ENCODE results near the gene HYAL3. TPM values are rescaled to one million over a fixed set of nuclear protein-coding genes. Genes with fewer than 3 reads are reported as not detected.

Gene HYAL3
- polyA plus RNA-seq, 1 donor from 2014 or later = 9.1 TPM

- H3K4me2 ChIP-seq (ENCODE audit: low read length) = no peak overlapping the region
- H3K4me3 ChIP-seq (ENCODE audit: low read length) = no peak overlapping the region
- H3K36me3 ChIP-seq (ENCODE audit: insufficient read depth, low read length) = no peaks in the 10 kb centered on the region
- no peaks in the 10 kb centered on the region for H3K27me3 ChIP-seq (ENCODE audit: insufficient read depth, low read depth, low read length)
- H3K27ac ChIP-seq (ENCODE audit: low read length) = no peak overlapping the region
- no peak for TF ChIP-seq EZH2 (IDR thresholded peaks at IDR 0.05; ENCODE audit: borderline replicate concordance, insufficient read depth, low read length, poor library complexity, severe bottlenecking)
- no peak for TF ChIP-seq RAD21 (conservative IDR thresholded peaks at IDR 0.05)
- TF ChIP-seq POLR2AphosphoS5 (IDR thresholded peaks at IDR 0.05) = no peak
- TF ChIP-seq, protein P1, sequence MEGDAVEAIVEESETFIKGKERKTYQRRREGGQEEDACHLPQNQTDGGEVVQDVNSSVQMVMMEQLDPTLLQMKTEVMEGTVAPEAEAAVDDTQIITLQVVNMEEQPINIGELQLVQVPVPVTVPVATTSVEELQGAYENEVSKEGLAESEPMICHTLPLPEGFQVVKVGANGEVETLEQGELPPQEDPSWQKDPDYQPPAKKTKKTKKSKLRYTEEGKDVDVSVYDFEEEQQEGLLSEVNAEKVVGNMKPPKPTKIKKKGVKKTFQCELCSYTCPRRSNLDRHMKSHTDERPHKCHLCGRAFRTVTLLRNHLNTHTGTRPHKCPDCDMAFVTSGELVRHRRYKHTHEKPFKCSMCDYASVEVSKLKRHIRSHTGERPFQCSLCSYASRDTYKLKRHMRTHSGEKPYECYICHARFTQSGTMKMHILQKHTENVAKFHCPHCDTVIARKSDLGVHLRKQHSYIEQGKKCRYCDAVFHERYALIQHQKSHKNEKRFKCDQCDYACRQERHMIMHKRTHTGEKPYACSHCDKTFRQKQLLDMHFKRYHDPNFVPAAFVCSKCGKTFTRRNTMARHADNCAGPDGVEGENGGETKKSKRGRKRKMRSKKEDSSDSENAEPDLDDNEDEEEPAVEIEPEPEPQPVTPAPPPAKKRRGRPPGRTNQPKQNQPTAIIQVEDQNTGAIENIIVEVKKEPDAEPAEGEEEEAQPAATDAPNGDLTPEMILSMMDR (IDR thresholded peaks at IDR 0.05; ENCODE audit: poor library complexity, severe bottlenecking) = no peak
- TF ChIP-seq REST (IDR thresholded peaks at IDR 0.05; ENCODE audit: borderline replicate concordance) = no peak
- TF ChIP-seq SMC3 (conservative IDR thresholded peaks at IDR 0.05; ENCODE audit: poor library complexity) = no peak
- no peak for TF ChIP-seq TAF1 (IDR thresholded peaks at IDR 0.05; ENCODE audit: low read depth)
- TF ChIP-seq EP300 (conservative IDR thresholded peaks at IDR 0.05; ENCODE audit: poor library complexity, severe bottlenecking) = no peak
- no peak for TF ChIP-seq MXI1 (conservative IDR thresholded peaks at IDR 0.05; ENCODE audit: poor library complexity, severe bottlenecking)
- H3K9me3 ChIP-seq (ENCODE audit: low read length) = no peaks in the 10 kb centered on the region
- no peak overlapping the region for H3K9ac ChIP-seq (ENCODE audit: low read length)
- H3K79me2 ChIP-seq (replicated peaks; ENCODE audit: insufficient read depth, low read length) = peaks cover 24% of the 10 kb centered on the region
- no peak overlapping the region for H2AFZ ChIP-seq (ENCODE audit: low read depth, low read length)
- no peaks in the 10 kb centered on the region for H4K20me1 ChIP-seq (ENCODE audit: insufficient read depth)
- no peaks in the 10 kb centered on the region for H3F3A ChIP-seq (ENCODE audit: insufficient read depth, low read length, poor library complexity, severe bottlenecking)
- no peaks in the 10 kb centered on the region for H3K9me2 ChIP-seq (ENCODE audit: insufficient read depth, low read length)
These were observed 35.3 kb upstream of the HYAL3 start for GRCh38 chr3:50334339-50335075.

GRCh38 chr3:50333744-50334328, 34.6 kb upstream of the HYAL3 start:
- Histone ChIP-seq H3K9me2 (ENCODE audit: insufficient read depth, low read length) (no peaks in the 10 kb centered on the region), H3K9me3 (ENCODE audit: low read length) (no peaks in the 10 kb centered on the region), H3K27ac (ENCODE audit: low read length) (no peak overlapping the region), H3K27me3 (ENCODE audit: insufficient read depth, low read depth, low read length) (no peaks in the 10 kb centered on the region), H3F3A (ENCODE audit: insufficient read depth, low read length, poor library complexity, severe bottlenecking) (no peaks in the 10 kb centered on the region), H2AFZ (ENCODE audit: low read depth, low read length) (no peak overlapping the region), H3K9ac (ENCODE audit: low read length) (no peak overlapping the region), H3K36me3 (ENCODE audit: insufficient read depth, low read length) (no peaks in the 10 kb centered on the region), H3K4me3 (ENCODE audit: low read length) (no peak overlapping the region), H3K4me2 (ENCODE audit: low read length) (no peak overlapping the region), H4K20me1 (ENCODE audit: insufficient read depth) (no peaks in the 10 kb centered on the region), H3K79me2 (replicated peaks; ENCODE audit: insufficient read depth, low read length) (peaks cover 24% of the 10 kb centered on the region)
- TF ChIP-seq EZH2 (IDR thresholded peaks at IDR 0.05; ENCODE audit: borderline replicate concordance, insufficient read depth, low read length, poor library complexity, severe bottlenecking) (no peak), TAF1 (IDR thresholded peaks at IDR 0.05; ENCODE audit: low read depth) (no peak), RAD21 (conservative IDR thresholded peaks at IDR 0.05) (no peak), EP300 (conservative IDR thresholded peaks at IDR 0.05; ENCODE audit: poor library complexity, severe bottlenecking) (no peak), POLR2AphosphoS5 (IDR thresholded peaks at IDR 0.05) (no peak), SMC3 (conservative IDR thresholded peaks at IDR 0.05; ENCODE audit: poor library complexity) (no peak), REST (IDR thresholded peaks at IDR 0.05; ENCODE audit: borderline replicate concordance) (no peak), MXI1 (conservative IDR thresholded peaks at IDR 0.05; ENCODE audit: poor library complexity, severe bottlenecking) (no peak)
- TF ChIP-seq, protein P1 (IDR thresholded peaks at IDR 0.05; ENCODE audit: poor library complexity, severe bottlenecking) = no peak
